Activated naive CD4-positive, alpha-beta T cell (primary cell): Measurements from ENCODE around the gene DIAPH3.

Experiments used
- DNase-seq, 4 experiments: peaks; one replicate each; lab custom pipeline; 2025; lab: John Stamatoyannopoulos, UW

Gene DIAPH3

GRCh38 chr13:60019119-60019993, 144.4 kb downstream of the DIAPH3 start:
- no peak for DNase-seq

- no peak for DNase-seq
These were observed 145.2 kb downstream of the DIAPH3 start for GRCh38 chr13:60018536-60018935.

GRCh38 chr13:60016229-60016628, 147.5 kb downstream of the DIAPH3 start:
- no peak for DNase-seq

- DNase-seq = no peak
These were observed 150.6 kb downstream of the DIAPH3 start for GRCh38 chr13:60013166-60013565.

GRCh38 chr13:60012488-60012887, 151.2 kb downstream of the DIAPH3 start:
- no peak for DNase-seq

GRCh38 chr13:60009300-60010253, 154.2 kb downstream of the DIAPH3 start:
- DNase-seq = no peak

GRCh38 chr13:60001889-60002288, 161.8 kb downstream of the DIAPH3 start:
- no peak for DNase-seq

- DNase-seq = no peak
These were observed 162.8 kb downstream of the DIAPH3 start for GRCh38 chr13:60000976-60001375.

- no peak for DNase-seq
These were observed 163.6 kb downstream of the DIAPH3 start for GRCh38 chr13:60000081-60000480.

- DNase-seq = no peak
These were observed 165.8 kb downstream of the DIAPH3 start for GRCh38 chr13:59997976-59998375.

GRCh38 chr13:59996461-59996980, 167.2 kb downstream of the DIAPH3 start:
- DNase-seq = no peak

GRCh38 chr13:59991395-59991794, 172.3 kb downstream of the DIAPH3 start:
- DNase-seq = no peak

GRCh38 chr13:59982631-59983382, 180.9 kb downstream of the DIAPH3 start:
- DNase-seq = no peak

- no peak for DNase-seq
These were observed 184.1 kb downstream of the DIAPH3 start for GRCh38 chr13:59979589-59979988.

- no peak for DNase-seq
These were observed 184.9 kb downstream of the DIAPH3 start for GRCh38 chr13:59978862-59979261.

GRCh38 chr13:59976856-59977255, 186.9 kb downstream of the DIAPH3 start:
- no peak for DNase-seq

- no peak for DNase-seq
These were observed 187.8 kb downstream of the DIAPH3 start for GRCh38 chr13:59975807-59976435.

GRCh38 chr13:59970847-59971246, 192.9 kb downstream of the DIAPH3 start:
- no peak for DNase-seq

- DNase-seq = no peak
These were observed 199.9 kb downstream of the DIAPH3 start for GRCh38 chr13:59963827-59964226.

- no peak for DNase-seq
These were observed 200.3 kb downstream of the DIAPH3 start for GRCh38 chr13:59963383-59963782.

GRCh38 chr13:59962343-59962742, 201.4 kb downstream of the DIAPH3 start:
- DNase-seq = no peak
